ENCODE results near the gene PPP1R9B.

DNA sequence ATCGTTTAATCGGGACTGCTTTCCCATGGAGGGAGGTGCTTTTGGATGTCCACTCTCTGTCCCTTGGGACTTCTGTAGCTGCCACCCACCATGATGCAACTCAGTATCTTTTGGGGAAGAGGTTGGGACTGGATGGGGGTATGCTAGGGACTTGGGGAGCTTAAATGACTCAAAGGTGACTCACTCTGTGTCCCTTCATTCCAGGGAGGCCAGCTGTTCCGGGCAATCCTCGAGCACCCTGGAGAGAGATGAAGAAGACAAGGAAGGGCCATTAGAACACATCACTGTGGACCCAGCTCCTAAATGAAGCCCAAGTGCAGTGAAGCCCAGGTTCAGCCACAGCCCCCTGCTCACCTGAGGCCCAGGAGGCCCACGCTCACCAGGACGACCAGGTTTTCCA lies 46.3 kb upstream of the PPP1R9B start:
- TF ChIP-seq, protein P1, sequence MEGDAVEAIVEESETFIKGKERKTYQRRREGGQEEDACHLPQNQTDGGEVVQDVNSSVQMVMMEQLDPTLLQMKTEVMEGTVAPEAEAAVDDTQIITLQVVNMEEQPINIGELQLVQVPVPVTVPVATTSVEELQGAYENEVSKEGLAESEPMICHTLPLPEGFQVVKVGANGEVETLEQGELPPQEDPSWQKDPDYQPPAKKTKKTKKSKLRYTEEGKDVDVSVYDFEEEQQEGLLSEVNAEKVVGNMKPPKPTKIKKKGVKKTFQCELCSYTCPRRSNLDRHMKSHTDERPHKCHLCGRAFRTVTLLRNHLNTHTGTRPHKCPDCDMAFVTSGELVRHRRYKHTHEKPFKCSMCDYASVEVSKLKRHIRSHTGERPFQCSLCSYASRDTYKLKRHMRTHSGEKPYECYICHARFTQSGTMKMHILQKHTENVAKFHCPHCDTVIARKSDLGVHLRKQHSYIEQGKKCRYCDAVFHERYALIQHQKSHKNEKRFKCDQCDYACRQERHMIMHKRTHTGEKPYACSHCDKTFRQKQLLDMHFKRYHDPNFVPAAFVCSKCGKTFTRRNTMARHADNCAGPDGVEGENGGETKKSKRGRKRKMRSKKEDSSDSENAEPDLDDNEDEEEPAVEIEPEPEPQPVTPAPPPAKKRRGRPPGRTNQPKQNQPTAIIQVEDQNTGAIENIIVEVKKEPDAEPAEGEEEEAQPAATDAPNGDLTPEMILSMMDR (IDR thresholded peaks at IDR 0.05) = no peak
- TF ChIP-seq EP300 (IDR thresholded peaks at IDR 0.05) (no peak), POLR2A (IDR thresholded peaks at IDR 0.05; ENCODE audit: low read depth) (no peak), POLR2AphosphoS5 (IDR thresholded peaks at IDR 0.05) (no peak)

Data from esophagus muscularis mucosa (tissue), 4 donors.